ENCODE data around the gene ZNF677.
"Not testable (repeated sequence)": the region's sequence is repeated elsewhere in the genome, so short reads cannot be mapped to it uniquely, and the experiment has no call there.

ZNF677 gene

GRCh38 chr19:53275480-53275879, 20.8 kb upstream of the ZNF677 start:
- Histone ChIP-seq H3K4me3 (ENCODE audit: severe bottlenecking) (no peak overlapping the region), H3K36me3 (ENCODE audit: low read depth) (no peaks in the 10 kb centered on the region), H3K27me3 (ENCODE audit: insufficient read depth, poor library complexity, severe bottlenecking) (no peaks in the 10 kb centered on the region), H3K27ac (ENCODE audit: poor library complexity, severe bottlenecking) (no peak overlapping the region), H3K9me3 (ENCODE audit: severe bottlenecking) (peaks cover 3% of the 10 kb centered on the region), H3K4me1 (ENCODE audit: insufficient read depth, poor library complexity, severe bottlenecking) (no peaks in the 10 kb centered on the region)
- ATAC-seq (ENCODE audit: low read depth) (no peak), DNase-seq (ENCODE audit: low spot score) (no peak)
- no peak for TF ChIP-seq CTCF (IDR thresholded peaks at IDR 0.05; ENCODE audit: poor library complexity, severe bottlenecking)

GRCh38 chr19:53272044-53272443, 17.4 kb upstream of the ZNF677 start:
- H3K4me1 ChIP-seq (ENCODE audit: insufficient read depth, poor library complexity, severe bottlenecking): no peaks in the 10 kb centered on the region
- H3K36me3 ChIP-seq (ENCODE audit: low read depth): no peaks in the 10 kb centered on the region
- H3K4me3 ChIP-seq (ENCODE audit: severe bottlenecking): no peak overlapping the region
- no peak for TF ChIP-seq CTCF (IDR thresholded peaks at IDR 0.05; ENCODE audit: poor library complexity, severe bottlenecking)
- no peaks in the 10 kb centered on the region for H3K27me3 ChIP-seq (ENCODE audit: insufficient read depth, poor library complexity, severe bottlenecking)
- DNase-seq (ENCODE audit: low spot score) (no peak), ATAC-seq (ENCODE audit: low read depth) (no peak)
- H3K27ac ChIP-seq (ENCODE audit: poor library complexity, severe bottlenecking): no peak overlapping the region
- peaks cover 1% of the 10 kb centered on the region for H3K9me3 ChIP-seq (ENCODE audit: severe bottlenecking)

GRCh38 chr19:53269861-53270260, 15.2 kb upstream of the ZNF677 start:
- H3K27me3 ChIP-seq (ENCODE audit: insufficient read depth, poor library complexity, severe bottlenecking); H3K4me3 ChIP-seq (ENCODE audit: severe bottlenecking); H3K36me3 ChIP-seq (ENCODE audit: low read depth); DNase-seq (ENCODE audit: low spot score); ATAC-seq (ENCODE audit: low read depth); H3K27ac ChIP-seq (ENCODE audit: poor library complexity, severe bottlenecking); H3K4me1 ChIP-seq (ENCODE audit: insufficient read depth, poor library complexity, severe bottlenecking); H3K9me3 ChIP-seq (ENCODE audit: severe bottlenecking): not testable (repeated sequence)

- H3K36me3 ChIP-seq (ENCODE audit: low read depth); H3K27ac ChIP-seq (ENCODE audit: poor library complexity, severe bottlenecking); H3K9me3 ChIP-seq (ENCODE audit: severe bottlenecking); H3K4me1 ChIP-seq (ENCODE audit: insufficient read depth, poor library complexity, severe bottlenecking); DNase-seq (ENCODE audit: low spot score); H3K27me3 ChIP-seq (ENCODE audit: insufficient read depth, poor library complexity, severe bottlenecking); H3K4me3 ChIP-seq (ENCODE audit: severe bottlenecking); ATAC-seq (ENCODE audit: low read depth): not testable (repeated sequence)
Observed at GRCh38 chr19:53267623-53268022, 12.9 kb upstream of the ZNF677 start, which contains the start of gene VN1R4. Gene VN1R4 (minus strand): TSS chr19:53267723. CDS start chr19:53267665, 58 bp downstream.

- not testable (repeated sequence) for H3K27ac ChIP-seq (ENCODE audit: poor library complexity, severe bottlenecking); H3K27me3 ChIP-seq (ENCODE audit: insufficient read depth, poor library complexity, severe bottlenecking); ATAC-seq (ENCODE audit: low read depth); H3K9me3 ChIP-seq (ENCODE audit: severe bottlenecking); H3K4me1 ChIP-seq (ENCODE audit: insufficient read depth, poor library complexity, severe bottlenecking); H3K36me3 ChIP-seq (ENCODE audit: low read depth); H3K4me3 ChIP-seq (ENCODE audit: severe bottlenecking); DNase-seq (ENCODE audit: low spot score)
Observed at GRCh38 chr19:53257715-53258342, 3.2 kb upstream of the ZNF677 start, which contains the start of gene VN1R2. Gene VN1R2 (plus strand): TSS chr19:53258292. CDS start chr19:53258376, 84 bp downstream.

- H3K4me1 ChIP-seq (ENCODE audit: insufficient read depth, poor library complexity, severe bottlenecking): no peaks in the 10 kb centered on the region
- DNase-seq (ENCODE audit: low spot score) (no peak), ATAC-seq (ENCODE audit: low read depth) (no peak)
- peaks cover 33% of the 10 kb centered on the region for H3K36me3 ChIP-seq (ENCODE audit: low read depth)
- H3K27ac ChIP-seq (ENCODE audit: poor library complexity, severe bottlenecking): no peak overlapping the region
- H3K4me3 ChIP-seq (ENCODE audit: severe bottlenecking): no peak overlapping the region
- no peak for TF ChIP-seq CTCF (IDR thresholded peaks at IDR 0.05; ENCODE audit: poor library complexity, severe bottlenecking)
- peaks cover 14% of the 10 kb centered on the region for H3K9me3 ChIP-seq (ENCODE audit: severe bottlenecking)
- H3K27me3 ChIP-seq (ENCODE audit: insufficient read depth, poor library complexity, severe bottlenecking): no peaks in the 10 kb centered on the region
Observed at GRCh38 chr19:53246498-53246897, 8.2 kb downstream of the ZNF677 start.
